RWPE1 (cell line): ENCODE data around the gene EFCAB7.

Experiments
- CTCF ChIA-PET: fragments of 350-600 bp; sonication (Branson Sonifier 250); formaldehyde crosslinking; extraction: SDS; loops from one replicate; lab custom pipeline; 2021; lab: Yijun Ruan, JAX
- POLR2A ChIA-PET: fragments of 400-600 bp; formaldehyde crosslinking; extraction: SDS; loops from one replicate; lab custom pipeline; 2020; ENCODE audit warnings: antibody characterized with exemption; ENCODE audit not compliant: low non-redundant PET; lab: Yijun Ruan, JAX
- DNase-seq: peaks from one replicate; pipeline ENCODE4 v3.0.0; 2012; ENCODE audit warnings: low spot score
- H3K27ac ChIP-seq: fragments of 450-650 bp; 2 replicates; pipeline ENCODE4 v1.5.1; 2017
- CTCF ChIP-seq: fragments of 450-650 bp; conservative IDR thresholded peaks from 2 replicates; pipeline ENCODE4 v1.5.1; 2017; ENCODE audit warnings: low read depth, mild to moderate bottlenecking

The EFCAB7 gene

GRCh38 chr1:63615768-63616420 is 92.6 kb downstream of the EFCAB7 start:
- no peak overlapping the region for H3K27ac ChIP-seq
- ChIA-PET CTCF (interaction anchor here (0.6 to 2.3 kb wide), 4 partner anchors 38 to 631 kb away, joined by 3 to 8 read pairs (median 4); no protein-coding TSS in a partner anchor), POLR2A (no interaction called here)
- TF ChIP-seq CTCF = peak; percentile 72
- peak; percentile 62 for DNase-seq

- ChIA-PET POLR2A (no interaction called here), CTCF (interaction anchor here (0.7 to 2.3 kb wide), 4 partner anchors 74 to 629 kb away, joined by 3 to 8 read pairs (median 5); partner anchors contain the start of gene ROR1)
- TF ChIP-seq CTCF = no peak
- DNase-seq = no peak
- H3K27ac ChIP-seq = no peak overlapping the region
These were observed 94.1 kb downstream of the EFCAB7 start for GRCh38 chr1:63617450-63617849.

DNA sequence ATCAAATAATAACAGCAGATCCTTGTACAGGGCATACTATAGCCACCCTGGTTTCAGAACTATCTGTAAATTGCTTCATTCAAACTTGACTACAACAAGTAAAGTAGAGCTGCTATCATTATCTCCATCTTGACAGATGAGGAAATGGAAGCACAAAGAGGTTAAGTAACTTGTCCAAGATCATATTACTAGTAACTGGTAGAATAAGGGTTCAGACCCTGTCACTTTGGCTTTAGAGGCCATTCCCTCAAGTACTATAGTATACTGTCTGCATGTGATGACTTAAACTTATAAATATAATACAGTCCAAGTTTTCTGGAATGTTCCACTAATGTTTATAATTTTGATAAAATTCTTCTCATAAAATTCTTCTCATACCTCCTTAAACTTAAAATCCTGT is 94.7 kb downstream of the EFCAB7 start:
- POLR2A ChIA-PET = no interaction called here
- no peak for TF ChIP-seq CTCF
- no peak for DNase-seq
- CTCF ChIA-PET = interaction anchor here (2.3 kb wide), 1 partner anchor 629 kb away, joined by 8 read pairs; no protein-coding TSS in a partner anchor
- no peak overlapping the region for H3K27ac ChIP-seq

GRCh38 chr1:63619558-63619957 is 96.2 kb downstream of the EFCAB7 start:
- no peak for DNase-seq
- POLR2A ChIA-PET = no interaction called here
- H3K27ac ChIP-seq = no peak overlapping the region
- CTCF ChIA-PET = interaction anchor here (1.1 kb wide), 1 partner anchor 627 kb away, joined by 3 read pairs; no protein-coding TSS in a partner anchor
- TF ChIP-seq CTCF = no peak

GRCh38 chr1:63620671-63621070 is 97.3 kb downstream of the EFCAB7 start:
- no peak for DNase-seq
- H3K27ac ChIP-seq = no peak overlapping the region
- ChIA-PET POLR2A (no interaction called here), CTCF (no interaction called here)
- no peak for TF ChIP-seq CTCF

- H3K27ac ChIP-seq = no peak overlapping the region
- POLR2A ChIA-PET = no interaction called here
- no peak for TF ChIP-seq CTCF
- CTCF ChIA-PET = no interaction called here
- DNase-seq = no peak
These were observed 97.8 kb downstream of the EFCAB7 start for GRCh38 chr1:63621075-63621474.
